MM.1S (cell line): ENCODE results near the gene ALDH3B1.

ENCODE experiments used
- DNase-seq: peaks from one replicate; pipeline ENCODE4 v3.0.0-alpha.2; 2015
- H2AFZ ChIP-seq: fragments of 300-600 bp; sonication (generic); 2 replicates; pipeline ENCODE4 v1.6.0; 2016; ENCODE audit warnings: antibody characterized with exemption, low read length
- H3F3A ChIP-seq: fragments of 300-600 bp; sonication (generic); 2 replicates; pipeline ENCODE4 v1.6.1; 2016; ENCODE audit warnings: mild to moderate bottlenecking, antibody characterized with exemption, low read length, moderate library complexity, mixed read lengths; ENCODE audit not compliant: insufficient read depth
- H3K27ac ChIP-seq: fragments of 300-600 bp; sonication (generic); 2 replicates; pipeline ENCODE4 v1.5.1; 2016; ENCODE audit warnings: mild to moderate bottlenecking, low read length
- H3K27me3 ChIP-seq: fragments of 300-600 bp; sonication (generic); replicated peaks from 2 replicates; pipeline ENCODE4 v1.6.0; 2016; ENCODE audit warnings: low read length; ENCODE audit not compliant: insufficient read depth
- H3K36me3 ChIP-seq: fragments of 300-600 bp; sonication (generic); replicated peaks from 2 replicates; pipeline ENCODE4 v1.6.1; 2016; ENCODE audit warnings: mild to moderate bottlenecking, low read length, mixed read lengths; ENCODE audit not compliant: insufficient read depth
- H3K4me1 ChIP-seq: fragments of 300-600 bp; sonication (generic); 2 replicates; pipeline ENCODE4 v1.6.1; 2016; ENCODE audit warnings: low read length, mixed read lengths
- H3K4me2 ChIP-seq: fragments of 300-600 bp; sonication (generic); 2 replicates; pipeline ENCODE4 v1.6.0; 2016; ENCODE audit warnings: low read depth, low read length
- H3K4me3 ChIP-seq: fragments of 300-600 bp; sonication (generic); 2 replicates; pipeline ENCODE4 v1.5.1; 2016; ENCODE audit warnings: low read length, mixed read lengths
- H3K79me2 ChIP-seq: fragments of 300-600 bp; sonication (generic); 2 replicates; pipeline ENCODE4 v1.6.1; 2016; ENCODE audit warnings: mixed run types, low read length, mixed read lengths
- H3K9ac ChIP-seq: fragments of 300-600 bp; sonication (generic); 2 replicates; pipeline ENCODE4 v1.6.1; 2016; ENCODE audit warnings: low read length, mixed read lengths
- H3K9me2 ChIP-seq: fragments of 300-600 bp; sonication (generic); replicated peaks from 2 replicates; pipeline ENCODE4 v1.6.1; 2016; ENCODE audit warnings: mild to moderate bottlenecking, low read length, mixed read lengths; ENCODE audit not compliant: insufficient read depth
- H3K9me3 ChIP-seq: fragments of 300-600 bp; sonication (generic); replicated peaks from 2 replicates; pipeline ENCODE4 v1.6.1; 2016; ENCODE audit warnings: mild to moderate bottlenecking, low read length, mixed read lengths; ENCODE audit not compliant: insufficient read depth
- H4K20me1 ChIP-seq: fragments of 300-600 bp; sonication (generic); 2 replicates; pipeline ENCODE4 v1.6.1; 2016; ENCODE audit warnings: mild to moderate bottlenecking, low read length, moderate library complexity, mixed read lengths; ENCODE audit not compliant: insufficient read depth
- EZH2 ChIP-seq: fragments of 300-600 bp; sonication (generic); optimal IDR thresholded peaks from 2 replicates; pipeline ENCODE3; 2017; ENCODE audit warnings: low read depth, mild to moderate bottlenecking, antibody characterized with exemption, low read length, mixed read lengths
- EZH2phosphoT487 ChIP-seq: fragments of 300-600 bp; sonication (generic); IDR thresholded peaks from 2 replicates; pipeline ENCODE4 v1.6.1; 2018; ENCODE audit warnings: antibody characterized with exemption, low read length
- TF ChIP-seq, protein P1 (sequence below): fragments of 300-600 bp; sonication (generic); IDR thresholded peaks from 2 replicates; pipeline ENCODE4 v1.5.1; 2016; ENCODE audit warnings: antibody characterized with exemption, low read length, mixed read lengths

ALDH3B1 gene

DNA sequence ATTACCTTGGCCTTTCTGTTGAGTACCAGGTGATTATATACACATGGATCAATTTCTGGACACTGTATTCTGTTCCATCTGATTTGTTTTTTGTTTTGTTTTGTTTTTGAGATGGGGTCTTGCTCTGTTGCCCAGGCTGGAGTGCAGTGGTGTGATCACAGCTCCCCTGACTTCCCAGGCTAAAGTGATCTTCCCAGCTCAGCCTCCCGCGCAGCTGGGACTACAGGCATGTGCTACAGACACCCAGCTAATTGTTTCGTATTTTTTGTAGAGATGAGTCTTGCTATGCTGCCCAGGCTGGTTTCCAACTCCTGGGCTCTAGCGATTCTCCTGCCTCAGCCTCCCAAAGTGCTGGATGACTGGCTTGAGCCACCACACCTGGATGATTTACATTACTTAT is 47.7 kb downstream of the ALDH3B1 start:
- no peak for TF ChIP-seq EZH2
- no peak for TF ChIP-seq EZH2phosphoT487
- TF ChIP-seq, protein P1, sequence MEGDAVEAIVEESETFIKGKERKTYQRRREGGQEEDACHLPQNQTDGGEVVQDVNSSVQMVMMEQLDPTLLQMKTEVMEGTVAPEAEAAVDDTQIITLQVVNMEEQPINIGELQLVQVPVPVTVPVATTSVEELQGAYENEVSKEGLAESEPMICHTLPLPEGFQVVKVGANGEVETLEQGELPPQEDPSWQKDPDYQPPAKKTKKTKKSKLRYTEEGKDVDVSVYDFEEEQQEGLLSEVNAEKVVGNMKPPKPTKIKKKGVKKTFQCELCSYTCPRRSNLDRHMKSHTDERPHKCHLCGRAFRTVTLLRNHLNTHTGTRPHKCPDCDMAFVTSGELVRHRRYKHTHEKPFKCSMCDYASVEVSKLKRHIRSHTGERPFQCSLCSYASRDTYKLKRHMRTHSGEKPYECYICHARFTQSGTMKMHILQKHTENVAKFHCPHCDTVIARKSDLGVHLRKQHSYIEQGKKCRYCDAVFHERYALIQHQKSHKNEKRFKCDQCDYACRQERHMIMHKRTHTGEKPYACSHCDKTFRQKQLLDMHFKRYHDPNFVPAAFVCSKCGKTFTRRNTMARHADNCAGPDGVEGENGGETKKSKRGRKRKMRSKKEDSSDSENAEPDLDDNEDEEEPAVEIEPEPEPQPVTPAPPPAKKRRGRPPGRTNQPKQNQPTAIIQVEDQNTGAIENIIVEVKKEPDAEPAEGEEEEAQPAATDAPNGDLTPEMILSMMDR = no peak
- H3K4me1 ChIP-seq = no peaks in the 10 kb centered on the region
- H3K9me2 ChIP-seq = no peaks in the 10 kb centered on the region
- no peaks in the 10 kb centered on the region for H3K27me3 ChIP-seq
- no peaks in the 10 kb centered on the region for H3K79me2 ChIP-seq
- no peaks in the 10 kb centered on the region for H3K9me3 ChIP-seq
- H3K4me2 ChIP-seq = no peak overlapping the region
- H2AFZ ChIP-seq = no peak overlapping the region
- peaks cover 6% of the 10 kb centered on the region; the same call in 1 of the 2 replicates for H3F3A ChIP-seq
- no peaks in the 10 kb centered on the region for H3K36me3 ChIP-seq
- H4K20me1 ChIP-seq = no peaks in the 10 kb centered on the region
- no peak overlapping the region for H3K4me3 ChIP-seq
- H3K27ac ChIP-seq = no peak overlapping the region
- H3K9ac ChIP-seq = no peak overlapping the region
- no peak for DNase-seq

DNA sequence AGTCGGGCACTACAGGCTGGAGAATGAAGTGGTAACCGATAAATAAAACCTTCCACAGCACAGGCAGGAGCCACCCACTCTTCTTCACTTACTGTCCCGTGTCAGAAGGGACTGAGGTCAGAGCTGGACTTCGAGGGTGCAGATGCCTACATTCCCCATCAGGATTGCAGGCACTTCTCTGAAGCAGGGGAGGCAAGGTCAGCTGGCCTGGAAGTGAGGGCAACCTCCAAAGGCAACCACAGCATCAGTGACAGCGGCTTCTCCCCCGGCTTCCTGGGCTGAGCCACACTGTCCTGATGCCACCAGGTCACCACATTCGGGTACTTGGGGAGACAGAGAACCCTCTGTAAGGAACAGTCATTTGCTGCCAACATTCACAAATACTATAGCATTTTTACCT is 51.4 kb downstream of the ALDH3B1 start:
- Histone ChIP-seq H4K20me1 (no peaks in the 10 kb centered on the region), H3K4me2 (no peak overlapping the region), H3K9me2 (no peaks in the 10 kb centered on the region), H3K9ac (no peak overlapping the region), H3F3A (no peaks in the 10 kb centered on the region), H3K9me3 (no peaks in the 10 kb centered on the region), H2AFZ (no peak overlapping the region), H3K4me1 (no peaks in the 10 kb centered on the region), H3K27me3 (no peaks in the 10 kb centered on the region), H3K36me3 (no peaks in the 10 kb centered on the region), H3K79me2 (no peaks in the 10 kb centered on the region), H3K27ac (no peak overlapping the region), H3K4me3 (no peak overlapping the region)
- TF ChIP-seq EZH2phosphoT487 = no peak
- no peak for TF ChIP-seq EZH2
- TF ChIP-seq, protein P1 = no peak
- DNase-seq = no peak

DNA sequence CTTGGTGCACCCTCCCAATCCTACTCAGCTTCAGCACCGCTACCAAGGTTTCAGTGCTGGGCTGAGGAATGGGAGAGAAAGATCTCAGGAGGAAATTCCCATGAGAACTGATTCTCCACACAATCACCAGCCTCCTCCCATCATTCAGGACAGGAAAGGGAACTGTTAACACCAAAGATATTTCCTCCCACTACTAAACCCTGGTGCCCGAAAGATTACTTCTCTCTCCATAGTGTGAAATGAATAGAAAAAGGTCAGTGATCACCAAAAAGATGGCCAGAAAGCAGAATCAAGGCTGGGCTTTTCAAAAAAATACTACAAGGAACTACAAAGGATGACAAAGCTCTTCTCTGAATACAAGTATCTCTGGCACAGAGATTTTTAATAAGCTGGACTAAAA is 54.8 kb downstream of the ALDH3B1 start:
- no peak overlapping the region for H3K4me2 ChIP-seq
- H4K20me1 ChIP-seq = no peaks in the 10 kb centered on the region
- no peak overlapping the region for H3K27ac ChIP-seq
- H3K9ac ChIP-seq = no peak overlapping the region
- H3K9me2 ChIP-seq = no peaks in the 10 kb centered on the region
- no peaks in the 10 kb centered on the region for H3K79me2 ChIP-seq
- H3K4me1 ChIP-seq = no peaks in the 10 kb centered on the region
- H2AFZ ChIP-seq = no peak overlapping the region
- H3F3A ChIP-seq = no peaks in the 10 kb centered on the region
- no peak overlapping the region for H3K4me3 ChIP-seq
- H3K27me3 ChIP-seq = no peaks in the 10 kb centered on the region
- DNase-seq = no peak
- TF ChIP-seq EZH2 (no peak), EZH2phosphoT487 (no peak)
- 0 out of 2 replicates have a peak, but pooled peaks cover 2% of the 10 kb centered on the region for H3K36me3 ChIP-seq
- H3K9me3 ChIP-seq = no peaks in the 10 kb centered on the region

DNA sequence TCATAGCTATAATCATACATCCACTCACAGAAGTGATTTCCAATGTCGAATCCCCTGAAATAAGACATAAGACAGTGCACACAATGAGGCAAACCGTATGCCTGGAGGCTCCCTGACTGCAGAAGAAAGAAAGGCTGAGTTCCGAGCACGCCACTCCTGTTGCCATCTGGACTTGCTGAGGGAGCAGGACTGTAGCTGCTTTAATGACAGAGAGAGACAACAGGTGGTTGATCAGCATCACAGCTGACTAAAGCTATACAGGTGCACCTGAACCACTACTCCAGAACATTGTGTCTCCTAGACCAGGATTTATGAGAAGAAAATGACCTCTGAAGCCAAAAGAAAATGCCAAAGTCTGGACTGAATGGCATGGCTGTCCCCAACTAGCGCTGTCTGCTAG is 55.7 kb downstream of the ALDH3B1 start:
- Histone ChIP-seq H3K27ac (no peak overlapping the region), H3F3A (no peaks in the 10 kb centered on the region), H3K4me1 (no peaks in the 10 kb centered on the region), H3K9me3 (no peaks in the 10 kb centered on the region), H4K20me1 (no peaks in the 10 kb centered on the region), H3K27me3 (no peaks in the 10 kb centered on the region), H3K79me2 (no peaks in the 10 kb centered on the region), H3K36me3 (0 out of 2 replicates have a peak, but pooled peaks cover 2% of the 10 kb centered on the region), H3K9ac (no peak overlapping the region), H3K9me2 (no peaks in the 10 kb centered on the region), H2AFZ (no peak overlapping the region), H3K4me3 (no peak overlapping the region), H3K4me2 (no peak overlapping the region)
- DNase-seq = no peak
- TF ChIP-seq EZH2phosphoT487 (no peak), EZH2 (no peak)
- TF ChIP-seq, protein P1 = no peak
